GM19397 (cell line): ENCODE measurements around the gene DPPA4.
"Not testable (repeated sequence)": the region's sequence is repeated elsewhere in the genome, so short reads cannot be mapped to it uniquely, and the experiment has no call there.

ENCODE experiments used
- ATAC-seq: cut with Tn5 transposase; IDR thresholded peaks from one replicate; pipeline ENCODE4 v1.9.1; 2021; ENCODE audit warnings: mild to moderate bottlenecking, moderate library complexity; ENCODE audit not compliant: unreplicated experiment

The DPPA4 gene

GRCh38 chr3:109337393-109337792 is at the start of gene DPPA4:
DPPA4 (minus strand) TSS chr3:109337546; CDS start chr3:109337517, 29 bp downstream.
- no peak for ATAC-seq

GRCh38 chr3:109385442-109386318 is 48.3 kb upstream of the DPPA4 start:
- ATAC-seq, result no peak

GRCh38 chr3:109384164-109384563 is 46.8 kb upstream of the DPPA4 start:
- ATAC-seq, result no peak

- no peak for ATAC-seq
Observed at GRCh38 chr3:109382588-109382987, 45.2 kb upstream of the DPPA4 start.

- no peak for ATAC-seq
Observed at GRCh38 chr3:109375975-109376374, 38.6 kb upstream of the DPPA4 start.

- not testable (repeated sequence) for ATAC-seq
Observed at GRCh38 chr3:109374434-109374833, 37.1 kb upstream of the DPPA4 start.

- no peak for ATAC-seq
Observed at GRCh38 chr3:109373933-109374332, 36.6 kb upstream of the DPPA4 start.

GRCh38 chr3:109372639-109373038 is 35.3 kb upstream of the DPPA4 start:
- no peak for ATAC-seq

GRCh38 chr3:109369510-109369909 is 32.2 kb upstream of the DPPA4 start:
- ATAC-seq, result no peak

- ATAC-seq, result no peak
Observed at GRCh38 chr3:109364088-109364487, 26.7 kb upstream of the DPPA4 start.

- no peak for ATAC-seq
Observed at GRCh38 chr3:109363634-109364033, 26.3 kb upstream of the DPPA4 start.

GRCh38 chr3:109362823-109363222 is 25.5 kb upstream of the DPPA4 start:
- no peak for ATAC-seq

GRCh38 chr3:109358809-109359208 is 21.5 kb upstream of the DPPA4 start:
- ATAC-seq, result not testable (repeated sequence)

- no peak for ATAC-seq
Observed at GRCh38 chr3:109356442-109357155, 19.3 kb upstream of the DPPA4 start.

GRCh38 chr3:109355625-109356441 is 18.5 kb upstream of the DPPA4 start:
- no peak for ATAC-seq

- no peak for ATAC-seq
Observed at GRCh38 chr3:109353057-109353456, 15.7 kb upstream of the DPPA4 start.

- no peak for ATAC-seq
Observed at GRCh38 chr3:109351231-109351630, 13.9 kb upstream of the DPPA4 start.

GRCh38 chr3:109346770-109347295 is 9.5 kb upstream of the DPPA4 start:
- no peak for ATAC-seq

- ATAC-seq, result no peak
Observed at GRCh38 chr3:109346099-109346498, 8.8 kb upstream of the DPPA4 start.

GRCh38 chr3:109339714-109340648 is 2.6 kb upstream of the DPPA4 start:
- no peak for ATAC-seq
